ENCODE data around the gene USP3.
"Not testable (repeated sequence)": the region's sequence is repeated elsewhere in the genome, so short reads cannot be mapped to it uniquely, and the experiment has no call there.

The USP3 gene

GRCh38 chr15:63478243-63478642 is 26.1 kb upstream of the USP3 start:
- DNase-seq = no peak

GRCh38 chr15:63480441-63480821 is 24.0 kb upstream of the USP3 start:
- DNase-seq = no peak

- no peak for DNase-seq
Measured at GRCh38 chr15:63481105-63481810, 23.1 kb upstream of the USP3 start.

GRCh38 chr15:63482874-63483323 is 21.5 kb upstream of the USP3 start:
- no peak for DNase-seq

- DNase-seq = no peak
Measured at GRCh38 chr15:63483521-63484371, 20.6 kb upstream of the USP3 start.

- no peak for DNase-seq
Measured at GRCh38 chr15:63484433-63485186, 19.8 kb upstream of the USP3 start.

- no peak for DNase-seq
Measured at GRCh38 chr15:63487076-63487757, 17.2 kb upstream of the USP3 start.

GRCh38 chr15:63487758-63488397 is 16.5 kb upstream of the USP3 start:
- DNase-seq = not testable (repeated sequence)

GRCh38 chr15:63488398-63488960 is 15.9 kb upstream of the USP3 start:
- DNase-seq = no peak

GRCh38 chr15:63489352-63489751 is 15.0 kb upstream of the USP3 start:
- DNase-seq = no peak

- DNase-seq = no peak
Measured at GRCh38 chr15:63490345-63491034, 13.9 kb upstream of the USP3 start.

GRCh38 chr15:63491116-63491827 is 13.1 kb upstream of the USP3 start:
- DNase-seq = no peak

- no peak for DNase-seq
Measured at GRCh38 chr15:63491979-63492378, 12.4 kb upstream of the USP3 start.

GRCh38 chr15:63492541-63493077 is 11.8 kb upstream of the USP3 start:
- no peak for DNase-seq

- no peak for DNase-seq
Measured at GRCh38 chr15:63493436-63493835, 11.0 kb upstream of the USP3 start.

- DNase-seq = no peak
Measured at GRCh38 chr15:63494408-63494807, 10.0 kb upstream of the USP3 start.

- DNase-seq = no peak
Measured at GRCh38 chr15:63495343-63495742, 9.1 kb upstream of the USP3 start.

- DNase-seq = no peak
Measured at GRCh38 chr15:63495780-63496488, 8.5 kb upstream of the USP3 start.

- DNase-seq = no peak
Measured at GRCh38 chr15:63497642-63498467, 6.5 kb upstream of the USP3 start.

All from NCI-H187 (cell line).